HG03066 (cell line): ENCODE data around the gene ANKRD63.

ENCODE experiments used
- ATAC-seq: cut with Tn5 transposase; IDR thresholded peaks from one replicate; pipeline ENCODE4 v1.9.1; 2021; ENCODE audit warnings: low read depth; ENCODE audit not compliant: unreplicated experiment

ANKRD63 gene

GRCh38 chr15:40281057-40281800, 1.6 kb downstream of the ANKRD63 start:
- ATAC-seq: no peak

GRCh38 chr15:40280260-40281056, 2.4 kb downstream of the ANKRD63 start:
- ATAC-seq: no peak

GRCh38 chr15:40279437-40280141, 3.3 kb downstream of the ANKRD63 start:
- no peak for ATAC-seq

- ATAC-seq: no peak
Observed at GRCh38 chr15:40278026-40278425, 4.8 kb downstream of the ANKRD63 start.

GRCh38 chr15:40277471-40277870, 5.4 kb downstream of the ANKRD63 start:
- no peak for ATAC-seq

GRCh38 chr15:40276927-40277326, 5.9 kb downstream of the ANKRD63 start:
- ATAC-seq: no peak

- no peak for ATAC-seq
Observed at GRCh38 chr15:40275954-40276353, 6.9 kb downstream of the ANKRD63 start.

GRCh38 chr15:40275523-40275922, 7.3 kb downstream of the ANKRD63 start:
- no peak for ATAC-seq

GRCh38 chr15:40274350-40275274, 8.3 kb downstream of the ANKRD63 start:
- peak; percentile 61 for ATAC-seq

GRCh38 chr15:40273428-40273827, 9.4 kb downstream of the ANKRD63 start:
- ATAC-seq: no peak

GRCh38 chr15:40272485-40273056, 10.3 kb downstream of the ANKRD63 start:
- no peak for ATAC-seq

- ATAC-seq: no peak
Observed at GRCh38 chr15:40271685-40272484, 11.0 kb downstream of the ANKRD63 start.

- no peak for ATAC-seq
Observed at GRCh38 chr15:40270246-40270995, 12.4 kb downstream of the ANKRD63 start.

GRCh38 chr15:40269604-40270003, 13.3 kb downstream of the ANKRD63 start:
- ATAC-seq: no peak

- no peak for ATAC-seq
Observed at GRCh38 chr15:40267670-40268069, 15.2 kb downstream of the ANKRD63 start.

GRCh38 chr15:40266828-40267304, 16.0 kb downstream of the ANKRD63 start:
- no peak for ATAC-seq

- no peak for ATAC-seq
Observed at GRCh38 chr15:40265875-40266274, 17.0 kb downstream of the ANKRD63 start.

- no peak for ATAC-seq
Observed at GRCh38 chr15:40265355-40265754, 17.5 kb downstream of the ANKRD63 start.
